ENCODE measurements around the gene CFAP100.

CFAP100 gene

DNA sequence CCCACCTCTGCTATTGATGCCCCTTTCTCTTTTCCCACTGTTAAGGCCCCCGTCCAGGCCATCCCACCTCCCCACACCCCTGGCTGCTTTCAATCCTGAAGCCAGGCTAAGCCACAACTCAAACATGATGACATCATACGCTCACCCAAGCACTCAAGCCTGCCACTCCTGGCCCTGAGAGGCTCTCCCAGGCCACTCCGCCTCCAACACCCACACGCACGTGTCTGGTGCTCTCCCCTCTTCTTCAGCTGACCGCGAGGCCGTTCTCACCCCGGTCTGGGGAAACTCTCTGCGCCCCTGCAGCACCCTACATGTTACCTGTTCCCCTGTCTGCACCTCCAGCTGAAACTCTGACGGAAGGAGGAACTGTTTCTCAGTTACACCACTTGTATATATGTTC, 74.8 kb downstream of the CFAP100 start:
- no peak for DNase-seq (ENCODE audit: low read depth)
- no peak overlapping the region for H3K4me3 ChIP-seq (ENCODE audit: control insufficient read depth, low read depth, low read length)
- TF ChIP-seq CTCF (IDR thresholded peaks at IDR 0.05; ENCODE audit: control insufficient read depth, insufficient read depth, low read depth, low read length, missing control alignments) = no peak

DNA sequence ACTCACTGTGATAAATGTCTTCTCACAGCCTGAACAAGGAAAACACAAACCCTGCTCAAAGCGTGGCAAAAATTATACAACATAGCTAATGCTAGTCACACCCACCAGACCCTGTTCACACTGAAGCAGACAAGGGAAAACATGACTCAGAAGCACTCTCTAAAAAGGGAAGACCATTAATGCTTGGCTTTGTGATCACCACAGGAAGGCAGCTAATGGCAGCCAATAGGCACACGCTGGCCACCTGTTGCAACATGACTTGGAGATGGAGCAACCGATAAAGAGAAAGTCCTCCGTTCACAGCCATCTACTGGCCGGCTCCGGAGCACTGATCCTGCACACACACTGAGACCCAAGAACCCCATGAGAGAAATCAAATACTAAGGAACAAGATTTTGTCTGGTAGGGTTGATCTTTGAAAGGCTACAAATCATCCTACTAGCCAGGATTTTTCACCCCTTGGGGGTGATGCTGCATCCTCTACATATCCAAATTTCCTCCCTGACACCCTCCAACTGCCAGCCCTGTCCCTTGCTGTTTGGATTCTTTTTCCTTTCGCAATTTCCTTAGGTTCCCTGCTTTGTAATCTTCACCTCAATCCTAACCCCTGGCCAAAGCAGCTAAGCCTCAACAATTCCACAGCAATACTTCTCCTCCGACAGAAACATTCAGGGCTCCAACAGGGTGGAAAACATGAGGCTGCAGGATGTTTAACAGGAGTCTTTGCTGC, 77.7 kb downstream of the CFAP100 start:
- peak; percentile 92 for DNase-seq (ENCODE audit: low read depth)
- H3K4me3 ChIP-seq (ENCODE audit: control insufficient read depth, low read depth, low read length) = peak overlapping the region; percentile 8
- TF ChIP-seq CTCF (IDR thresholded peaks at IDR 0.05; ENCODE audit: control insufficient read depth, insufficient read depth, low read depth, low read length, missing control alignments) = no peak

DNA sequence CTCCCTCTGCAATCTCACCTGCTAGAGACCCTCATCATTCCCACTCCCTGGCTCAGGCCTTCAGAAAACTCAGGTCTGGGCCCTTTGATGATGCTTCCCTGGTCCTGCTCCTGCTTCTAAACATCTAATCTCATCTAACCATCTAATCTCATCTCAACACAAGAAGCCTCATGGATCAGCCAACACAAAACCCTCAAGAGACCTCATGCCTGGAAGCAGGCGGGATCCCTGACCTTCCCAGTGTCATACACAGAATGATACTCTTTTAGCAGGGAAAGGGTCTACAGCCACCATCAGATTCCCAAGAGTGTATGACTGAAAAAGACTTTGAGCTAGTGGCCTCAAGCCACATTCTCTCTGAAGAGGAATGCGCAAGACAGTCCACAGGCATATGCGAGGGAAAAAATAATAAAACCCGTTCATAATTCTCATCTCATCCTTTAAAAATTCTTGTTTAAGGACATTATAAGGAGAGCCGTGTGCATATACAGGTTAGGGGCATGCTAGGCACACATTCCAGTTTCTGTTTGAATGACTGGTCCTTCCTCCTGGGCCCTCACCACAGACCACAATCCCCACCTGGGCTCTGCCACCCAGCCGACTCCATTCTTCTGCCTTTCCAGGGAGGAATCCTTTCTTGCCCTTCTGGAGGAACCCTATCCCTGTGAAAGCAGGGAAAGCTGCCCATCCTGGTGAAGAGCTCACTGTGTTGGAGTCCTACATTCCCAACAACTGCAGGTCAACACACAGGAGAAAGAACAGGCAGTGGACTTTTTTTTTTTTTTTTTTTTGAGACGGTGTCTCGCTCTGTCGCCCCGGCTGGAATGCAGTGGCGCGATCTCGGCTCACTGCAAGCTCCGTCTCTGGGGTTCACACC, 78.8 kb downstream of the CFAP100 start:
- no peak for TF ChIP-seq CTCF (IDR thresholded peaks at IDR 0.05; ENCODE audit: control insufficient read depth, insufficient read depth, low read depth, low read length, missing control alignments)
- no peak for DNase-seq (ENCODE audit: low read depth)

GRCh38 chr3:126474498-126475412, 80.0 kb downstream of the CFAP100 start:
- peak; percentile 7 for TF ChIP-seq CTCF (IDR thresholded peaks at IDR 0.05; ENCODE audit: control insufficient read depth, insufficient read depth, low read depth, low read length, missing control alignments)
- no peak for DNase-seq (ENCODE audit: low read depth)
- H3K4me3 ChIP-seq (ENCODE audit: control insufficient read depth, low read depth, low read length) = peak overlapping the region; percentile 79

More for the DNA sequence above, 78.8 kb downstream of the CFAP100 start:
- H3K4me3 ChIP-seq (ENCODE audit: control insufficient read depth, low read depth, low read length) = no peak overlapping the region; the same call in 1 of the 2 replicates

GRCh38 chr3:126475413-126476114, 80.9 kb downstream of the CFAP100 start, which contains the start of gene ZXDC:
ZXDC (minus strand) TSS chr3:126475891; CDS start chr3:126475865, 26 bp downstream.
- H3K4me3 ChIP-seq (ENCODE audit: control insufficient read depth, low read depth, low read length) = peak within 1 kb of the TSS; percentile 79
- peak; percentile 45 for TF ChIP-seq CTCF (IDR thresholded peaks at IDR 0.05; ENCODE audit: control insufficient read depth, insufficient read depth, low read depth, low read length, missing control alignments)
- peak; percentile 56 for DNase-seq (ENCODE audit: low read depth)

All from AG09309 (cell line).